GM10847 (cell line): Measurements from ENCODE around the gene MALSU1.

Source experiments
- POLR2A ChIP-seq: IDR thresholded peaks from 2 replicates; pipeline ENCODE4 v1.6.1; 2011; ENCODE audit not compliant: insufficient read length; ENCODE audit errors: extremely low read depth

Gene MALSU1

GRCh38 chr7:23341846-23342598 is 42.9 kb downstream of the MALSU1 start:
- no peak for TF ChIP-seq POLR2A

GRCh38 chr7:23343102-23343501 is 44.0 kb downstream of the MALSU1 start:
- no peak for TF ChIP-seq POLR2A

GRCh38 chr7:23343806-23344475 is 44.8 kb downstream of the MALSU1 start:
- TF ChIP-seq POLR2A, result no peak

GRCh38 chr7:23345601-23346000 is 46.5 kb downstream of the MALSU1 start:
- no peak for TF ChIP-seq POLR2A

- no peak for TF ChIP-seq POLR2A
Observed at GRCh38 chr7:23346316-23346715, 47.2 kb downstream of the MALSU1 start.

- TF ChIP-seq POLR2A, result no peak
Observed at GRCh38 chr7:23347033-23347681, 48.0 kb downstream of the MALSU1 start.

- no peak for TF ChIP-seq POLR2A
Observed at GRCh38 chr7:23347682-23348180, 48.6 kb downstream of the MALSU1 start.

GRCh38 chr7:23349484-23350157 is 50.5 kb downstream of the MALSU1 start:
- no peak for TF ChIP-seq POLR2A

- no peak for TF ChIP-seq POLR2A
Observed at GRCh38 chr7:23350466-23350865, 51.3 kb downstream of the MALSU1 start.

- TF ChIP-seq POLR2A, result no peak
Observed at GRCh38 chr7:23353172-23353571, 54.0 kb downstream of the MALSU1 start.

- no peak for TF ChIP-seq POLR2A
Observed at GRCh38 chr7:23356168-23356567, 57.0 kb downstream of the MALSU1 start.

GRCh38 chr7:23356726-23357125 is 57.6 kb downstream of the MALSU1 start:
- TF ChIP-seq POLR2A, result no peak

- no peak for TF ChIP-seq POLR2A
Observed at GRCh38 chr7:23357190-23358093, 58.3 kb downstream of the MALSU1 start.

- TF ChIP-seq POLR2A, result no peak
Observed at GRCh38 chr7:23358152-23358674, 59.1 kb downstream of the MALSU1 start.
